Mesenteric fat pad (tissue), 1 donor: ENCODE data around the gene SCAF8. TPM values are rescaled to one million over a fixed set of nuclear protein-coding genes. Genes with fewer than 3 reads are reported as not detected.

ENCODE experiments used
- DNase-seq: peaks from one replicate; pipeline ENCODE4 v3.0.0-alpha.2; 2020; ENCODE audit warnings: low spot score
- microRNA-seq: library from miRNA; unstranded; fragments of <30 nt; microRNA quantifications from one replicate; pipeline ENCODE4 v1.2.0, GENCODE V29; 2020; ENCODE audit warnings: borderline number of aligned reads
- total RNA-seq: library from RNA; stranded (reverse); fragmentation: NEBNext Ultra II Directional; extraction: Animal tissue kit (Norgen Biotek cat#: 25700); gene quantifications from one replicate; pipeline ENCODE4 v1.2.1, GENCODE V29; 2021
- donor health status: DM: yes; HTN: yes; CAD: no.

The SCAF8 gene
- total RNA-seq, 1 donor from 2014 or later, result 33.3 TPM

DNA sequence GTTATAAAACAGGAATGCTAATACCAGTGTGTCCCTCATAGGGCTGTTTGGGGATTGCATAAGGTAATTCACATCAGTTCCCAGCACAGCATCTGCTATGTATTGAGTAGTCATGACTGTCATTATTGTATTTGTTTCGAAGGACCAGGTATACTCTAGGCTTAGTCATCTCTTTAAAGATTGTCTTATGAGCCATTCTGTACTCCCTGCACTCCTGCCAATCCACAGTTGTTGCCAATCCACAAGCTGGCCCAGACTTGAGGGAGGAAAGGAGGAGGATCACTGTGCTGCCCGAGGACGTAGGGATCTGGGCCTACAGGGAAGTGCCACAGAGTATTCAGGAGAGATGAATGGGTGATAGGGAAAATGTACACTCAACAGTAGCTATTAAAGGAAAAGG lies 148.9 kb downstream of the SCAF8 start:
- no peak for DNase-seq

Small RNAs within 50 kb of the gene (microRNA-seq; reads per million reads assigned to microRNA genes)
- gene MIR1273C, result not detected

Other genes with a start within 250 kb of the SCAF8 start
- 9.9 TPM for gene CNKSR3, start 222.7 kb upstream of the SCAF8 start, total RNA-seq